HL-60/S4 (cell line): Measurements from ENCODE around the gene SMIM45.

Experiments
- in situ Hi-C: fragments of 300-500 bp; cut with MboI; formaldehyde crosslinking; loops from 2 replicates; pipeline ENCODE4 v1.14.3; 2022; ENCODE audit warnings: low sequenced_read_pairs

The SMIM45 gene

GRCh38 chr22:41933411-41934177, 18.4 kb upstream of the SMIM45 start:
- in situ Hi-C loops: no loop called here

GRCh38 chr22:41934284-41935014, 17.5 kb upstream of the SMIM45 start:
- in situ Hi-C loops: no loop called here

GRCh38 chr22:41935015-41935351, 17.0 kb upstream of the SMIM45 start:
- in situ Hi-C loops: no loop called here

- in situ Hi-C loops: no loop called here
Observed at GRCh38 chr22:41935509-41935908, 16.4 kb upstream of the SMIM45 start.

GRCh38 chr22:41936894-41937169, 15.1 kb upstream of the SMIM45 start:
- in situ Hi-C loops: no loop called here

- in situ Hi-C loops: loop anchor here (10.0 kb wide), 3 partner anchors 115 to 275 kb away; partner anchors contain the start of gene MEI1
Observed at GRCh38 chr22:41939981-41940831, 11.7 kb upstream of the SMIM45 start.

- in situ Hi-C loops: loop anchor here (10.0 kb wide), 3 partner anchors 116 to 276 kb away; partner anchors contain the start of gene MEI1
Observed at GRCh38 chr22:41940832-41941765, 10.9 kb upstream of the SMIM45 start.

- in situ Hi-C loops: loop anchor here (10.0 kb wide), 3 partner anchors 119 to 279 kb away; partner anchors contain the start of gene MEI1
Observed at GRCh38 chr22:41943661-41944209, 8.2 kb upstream of the SMIM45 start.

- in situ Hi-C loops: loop anchor here (10.0 kb wide), 3 partner anchors 122 to 282 kb away; partner anchors contain the start of gene MEI1
Observed at GRCh38 chr22:41946629-41947423, 5.1 kb upstream of the SMIM45 start, which contains the start of gene CENPM. CENPM (minus strand) TSS chr22:41947152; CDS start chr22:41947076, 76 bp downstream.

GRCh38 chr22:41947424-41948080, 4.4 kb upstream of the SMIM45 start:
- in situ Hi-C loops: loop anchor here (10.0 kb wide), 3 partner anchors 123 to 283 kb away; partner anchors contain the start of gene MEI1

GRCh38 chr22:41948142-41948541, 3.8 kb upstream of the SMIM45 start:
- in situ Hi-C loops: loop anchor here (10.0 kb wide), 3 partner anchors 123 to 283 kb away; partner anchors contain the start of gene MEI1

- in situ Hi-C loops: loop anchor here (10.0 kb wide), 3 partner anchors 124 to 284 kb away; partner anchors contain the start of gene MEI1
Observed at GRCh38 chr22:41948928-41949296, 3.0 kb upstream of the SMIM45 start.

GRCh38 chr22:41949297-41949965, 2.5 kb upstream of the SMIM45 start:
- in situ Hi-C loops: loop anchor here (10.0 kb wide), 3 partner anchors 125 to 285 kb away; partner anchors contain the start of gene MEI1

GRCh38 chr22:41952713-41953112, 763 bp downstream of the SMIM45 start:
- in situ Hi-C loops: loop anchor here (25.0 kb wide), 1 partner anchor 485 kb away; the partner anchor contains the start of gene NFAM1

- in situ Hi-C loops: loop anchor here (25.0 kb wide), 1 partner anchor 479 kb away; the partner anchor contains the start of gene NFAM1
Observed at GRCh38 chr22:41957941-41958556, 6.1 kb downstream of the SMIM45 start.

GRCh38 chr22:41963453-41964111, 11.6 kb downstream of the SMIM45 start:
- in situ Hi-C loops: loop anchor here (25.0 kb wide), 1 partner anchor 474 kb away; the partner anchor contains the start of gene NFAM1
